HEK293 (cell line): ENCODE results near the gene ZNF467.
A peak's percentile ranks its signal among the peaks of the same experiment; 100 is the strongest.

Experiments
- CTCF ChIA-PET: fragments of 350-600 bp; formaldehyde crosslinking; extraction: SDS; loops from one replicate; lab custom pipeline; 2021; ENCODE audit warnings: antibody characterized with exemption; lab: Yijun Ruan, JAX
- POLR2A ChIA-PET: fragments of 300-600 bp; formaldehyde crosslinking; extraction: SDS; loops from one replicate; lab custom pipeline; 2020; ENCODE audit warnings: antibody characterized with exemption, inconsistent platforms; lab: Yijun Ruan, JAX
- H3K27ac ChIP-seq: fragments of 200-500 bp; sonication (Bioruptor generic); 2 replicates; pipeline ENCODE4 v1.5.1; 2014; ENCODE audit warnings: low read depth, low read length, control low read depth, inconsistent platforms; ENCODE audit errors: extremely low read depth
- H3K36me3 ChIP-seq, 2 experiments: fragments of 200-500 bp in 1 of 2; sonication (Bioruptor generic) in 1 of 2; 1 replicate in 1 of 2; 2 replicates in 1 of 2; pipeline ENCODE4 v1.5.1; 2014 to 2017; ENCODE audit warnings: inconsistent platforms in 2 of 2, low read length in 2 of 2; ENCODE audit not compliant: control insufficient read depth in 2 of 2, insufficient read depth in 1 of 2
- H3K4me1 ChIP-seq: fragments of 200-500 bp; sonication (Bioruptor generic); 2 replicates; pipeline ENCODE4 v1.5.1; 2014; ENCODE audit warnings: mild to moderate bottlenecking, low read length, inconsistent platforms; ENCODE audit not compliant: control insufficient read depth, insufficient read depth
- H3K4me3 ChIP-seq: 2 replicates; pipeline ENCODE4 v1.5.1; 2011; ENCODE audit warnings: low read depth, mild to moderate bottlenecking, control low read depth, low read length, moderate library complexity
- H3K9me3 ChIP-seq: fragments of 200-500 bp; sonication (Bioruptor generic); 2 replicates; pipeline ENCODE4 v1.5.1; 2014; ENCODE audit warnings: low read depth, low read length, inconsistent platforms; ENCODE audit not compliant: control insufficient read depth, insufficient read depth
- KLF9 ChIP-seq: fragments of 450-650 bp; formaldehyde crosslinking; IDR thresholded peaks from 2 replicates; pipeline ENCODE4 v1.5.1; 2016; ENCODE audit warnings: missing biosample characterization, missing genetic modification characterization, low read depth
- SALL2 ChIP-seq: fragments of 450-650 bp; formaldehyde crosslinking; IDR thresholded peaks from 2 replicates; pipeline ENCODE4 v1.5.0; 2017; ENCODE audit warnings: missing biosample characterization, mild to moderate bottlenecking, missing genetic modification characterization, borderline replicate concordance
- SETDB1 ChIP-seq: IDR thresholded peaks from one replicate; pipeline ENCODE4 v1.6.1; 2017; ENCODE audit warnings: mild to moderate bottlenecking, low read length, moderate library complexity, mixed read lengths; ENCODE audit not compliant: insufficient read length
- SP3 ChIP-seq: fragments of 450-650 bp; formaldehyde crosslinking; IDR thresholded peaks from 2 replicates; pipeline ENCODE4 v1.5.1; 2016; ENCODE audit warnings: missing biosample characterization, missing genetic modification characterization
- TCF7L2 ChIP-seq: IDR thresholded peaks from 2 replicates; pipeline ENCODE4 v1.6.1; 2011; ENCODE audit warnings: low read depth, mild to moderate bottlenecking, inconsistent platforms, low read length, moderate library complexity, borderline replicate concordance
- TRIM28 ChIP-seq: IDR thresholded peaks from 2 replicates; pipeline ENCODE4 v1.6.1; 2011; ENCODE audit warnings: low read length, control low read depth, borderline replicate concordance
- ZBTB48 ChIP-seq: fragments of 450-650 bp; formaldehyde crosslinking; IDR thresholded peaks from 2 replicates; pipeline ENCODE4 v1.5.1; 2016; ENCODE audit warnings: missing biosample characterization, missing genetic modification characterization
- ZFP3 ChIP-seq: fragments of 450-650 bp; formaldehyde crosslinking; IDR thresholded peaks from 2 replicates; pipeline ENCODE4 v1.5.1; 2016; ENCODE audit warnings: low read depth, missing biosample characterization, missing genetic modification characterization
- ZNF10 ChIP-seq: fragments of 450-650 bp; formaldehyde crosslinking; IDR thresholded peaks from 2 replicates; pipeline ENCODE4 v1.5.1; 2017; ENCODE audit warnings: missing biosample characterization, missing genetic modification characterization
- ZNF239 ChIP-seq: fragments of 450-650 bp; formaldehyde crosslinking; IDR thresholded peaks from 2 replicates; pipeline ENCODE4 v1.5.1; 2016; ENCODE audit warnings: missing biosample characterization, missing genetic modification characterization
- ZNF404 ChIP-seq: fragments of 450-650 bp; formaldehyde crosslinking; IDR thresholded peaks from 2 replicates; pipeline ENCODE4 v1.5.1; 2017; ENCODE audit warnings: missing biosample characterization, missing genetic modification characterization
- ZNF423 ChIP-seq: fragments of 450-650 bp; formaldehyde crosslinking; IDR thresholded peaks from 2 replicates; pipeline ENCODE4 v1.5.1; 2016; ENCODE audit warnings: missing biosample characterization, missing genetic modification characterization
- ZNF514 ChIP-seq: fragments of 450-650 bp; formaldehyde crosslinking; IDR thresholded peaks from 2 replicates; pipeline ENCODE4 v1.5.1; 2016; ENCODE audit warnings: missing biosample characterization, missing genetic modification characterization
- ZNF544 ChIP-seq: fragments of 450-650 bp; formaldehyde crosslinking; IDR thresholded peaks from 2 replicates; pipeline ENCODE4 v1.5.0; 2017; ENCODE audit warnings: missing biosample characterization, missing genetic modification characterization
- ZSCAN23 ChIP-seq: fragments of 450-650 bp; formaldehyde crosslinking; IDR thresholded peaks from 2 replicates; pipeline ENCODE4 v1.5.1; 2016; ENCODE audit warnings: missing biosample characterization, missing genetic modification characterization
- TF ChIP-seq, protein P1 (sequence below): fragments of 450-650 bp; formaldehyde crosslinking; IDR thresholded peaks from 2 replicates; pipeline ENCODE4 v1.5.1; 2017; ENCODE audit warnings: missing biosample characterization, missing genetic modification characterization
- TF ChIP-seq, protein P2 (sequence below): fragments of 450-650 bp; formaldehyde crosslinking; IDR thresholded peaks from 2 replicates; pipeline ENCODE4 v1.5.0; 2017; ENCODE audit warnings: missing biosample characterization, missing genetic modification characterization, borderline replicate concordance

ZNF467 gene

DNA sequence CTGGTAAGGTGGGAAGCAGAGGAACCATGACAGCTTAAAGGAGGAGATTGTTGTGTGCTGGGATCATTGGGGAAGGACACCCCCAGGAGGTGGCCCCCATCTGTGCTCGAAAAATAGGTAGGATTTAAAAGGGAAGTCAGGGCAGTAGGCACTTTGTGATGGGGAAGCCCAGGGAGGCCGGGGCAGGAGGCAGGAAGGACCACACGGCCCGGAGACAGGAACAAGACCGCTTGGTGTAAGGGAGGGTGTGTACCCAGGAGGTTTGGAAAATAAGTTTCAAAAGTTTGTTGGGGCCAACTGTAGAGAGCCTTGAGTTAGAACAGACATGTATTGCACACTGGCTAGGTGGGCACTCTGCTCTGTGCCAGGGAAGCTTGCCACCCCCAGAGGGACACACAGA lies 20.7 kb downstream of the ZNF467 start:
- Histone ChIP-seq H3K4me1 (no peaks in the 10 kb centered on the region), H3K36me3 (no peaks in the 10 kb centered on the region), H3K9me3 (no peaks in the 10 kb centered on the region), H3K4me3 (no peak overlapping the region), H3K27ac (no peak overlapping the region)
- TF ChIP-seq, protein P1, sequence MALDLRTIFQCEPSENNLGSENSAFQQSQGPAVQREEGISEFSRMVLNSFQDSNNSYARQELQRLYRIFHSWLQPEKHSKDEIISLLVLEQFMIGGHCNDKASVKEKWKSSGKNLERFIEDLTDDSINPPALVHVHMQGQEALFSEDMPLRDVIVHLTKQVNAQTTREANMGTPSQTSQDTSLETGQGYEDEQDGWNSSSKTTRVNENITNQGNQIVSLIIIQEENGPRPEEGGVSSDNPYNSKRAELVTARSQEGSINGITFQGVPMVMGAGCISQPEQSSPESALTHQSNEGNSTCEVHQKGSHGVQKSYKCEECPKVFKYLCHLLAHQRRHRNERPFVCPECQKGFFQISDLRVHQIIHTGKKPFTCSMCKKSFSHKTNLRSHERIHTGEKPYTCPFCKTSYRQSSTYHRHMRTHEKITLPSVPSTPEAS: no peak
- TF ChIP-seq ZNF10 (no peak), TCF7L2 (no peak)
- CTCF ChIA-PET: interaction anchor here (0.6 to 3.5 kb wide), 7 partner anchors 10 to 1279 kb away, joined by 3 to 25 read pairs (median 4); no protein-coding TSS in a partner anchor
- POLR2A ChIA-PET: no interaction called here

DNA sequence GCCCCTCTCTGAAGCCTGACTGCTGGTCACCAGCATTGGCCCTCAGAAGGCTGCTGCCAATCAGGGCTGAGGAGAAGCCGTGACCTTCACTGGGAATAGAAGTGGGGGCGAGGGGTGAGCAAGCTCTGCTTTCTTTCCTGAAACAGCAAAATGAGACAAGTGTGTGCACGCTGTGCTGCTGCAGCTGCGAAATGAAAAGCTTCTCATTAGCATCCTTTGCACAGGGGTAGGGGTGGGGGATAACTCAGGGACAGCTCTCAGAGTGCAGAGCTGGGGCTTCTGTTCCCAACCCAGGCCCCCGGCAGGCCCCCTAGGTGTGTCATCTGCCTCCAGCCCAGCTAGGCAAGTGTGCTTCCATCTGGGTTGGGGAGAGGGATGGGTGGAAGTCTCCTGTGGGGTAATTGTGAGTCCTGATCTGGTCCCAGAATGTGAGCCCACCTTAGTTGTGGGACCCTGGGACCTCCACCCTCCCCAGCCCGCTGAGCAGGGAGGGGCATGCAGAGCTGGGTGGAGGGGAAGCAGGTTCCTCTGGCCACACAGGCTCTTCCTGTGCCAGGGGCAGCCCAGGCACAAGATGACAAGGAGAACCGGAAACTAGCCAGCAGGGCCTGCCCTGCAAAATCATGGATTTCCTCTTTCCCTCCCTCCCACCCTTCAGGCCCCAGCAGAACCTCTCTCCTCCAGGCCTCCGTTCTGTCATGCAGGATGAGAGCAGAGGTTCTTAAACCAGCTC lies 22.2 kb downstream of the ZNF467 start:
- ChIA-PET CTCF (interaction anchor here (0.5 to 3.5 kb wide), 5 partner anchors 9 to 344 kb away, joined by 3 to 25 read pairs (median 6); no protein-coding TSS in a partner anchor), POLR2A (interaction anchor here (0.9 kb wide), 1 partner anchor 21 kb away, joined by 3 read pairs; no protein-coding TSS in a partner anchor)
- no peak for TF ChIP-seq ZNF404 (tag by site-specific recombination)
- TF ChIP-seq, protein P2, sequence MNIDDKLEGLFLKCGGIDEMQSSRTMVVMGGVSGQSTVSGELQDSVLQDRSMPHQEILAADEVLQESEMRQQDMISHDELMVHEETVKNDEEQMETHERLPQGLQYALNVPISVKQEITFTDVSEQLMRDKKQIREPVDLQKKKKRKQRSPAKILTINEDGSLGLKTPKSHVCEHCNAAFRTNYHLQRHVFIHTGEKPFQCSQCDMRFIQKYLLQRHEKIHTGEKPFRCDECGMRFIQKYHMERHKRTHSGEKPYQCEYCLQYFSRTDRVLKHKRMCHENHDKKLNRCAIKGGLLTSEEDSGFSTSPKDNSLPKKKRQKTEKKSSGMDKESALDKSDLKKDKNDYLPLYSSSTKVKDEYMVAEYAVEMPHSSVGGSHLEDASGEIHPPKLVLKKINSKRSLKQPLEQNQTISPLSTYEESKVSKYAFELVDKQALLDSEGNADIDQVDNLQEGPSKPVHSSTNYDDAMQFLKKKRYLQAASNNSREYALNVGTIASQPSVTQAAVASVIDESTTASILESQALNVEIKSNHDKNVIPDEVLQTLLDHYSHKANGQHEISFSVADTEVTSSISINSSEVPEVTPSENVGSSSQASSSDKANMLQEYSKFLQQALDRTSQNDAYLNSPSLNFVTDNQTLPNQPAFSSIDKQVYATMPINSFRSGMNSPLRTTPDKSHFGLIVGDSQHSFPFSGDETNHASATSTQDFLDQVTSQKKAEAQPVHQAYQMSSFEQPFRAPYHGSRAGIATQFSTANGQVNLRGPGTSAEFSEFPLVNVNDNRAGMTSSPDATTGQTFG (tag by site-specific recombination): no peak
- TF ChIP-seq ZSCAN23 (tag by site-specific recombination): no peak
- Histone ChIP-seq H3K9me3 (no peaks in the 10 kb centered on the region), H3K27ac (no peak overlapping the region), H3K36me3 (no peaks in the 10 kb centered on the region), H3K4me1 (no peaks in the 10 kb centered on the region), H3K4me3 (no peak overlapping the region)

DNA sequence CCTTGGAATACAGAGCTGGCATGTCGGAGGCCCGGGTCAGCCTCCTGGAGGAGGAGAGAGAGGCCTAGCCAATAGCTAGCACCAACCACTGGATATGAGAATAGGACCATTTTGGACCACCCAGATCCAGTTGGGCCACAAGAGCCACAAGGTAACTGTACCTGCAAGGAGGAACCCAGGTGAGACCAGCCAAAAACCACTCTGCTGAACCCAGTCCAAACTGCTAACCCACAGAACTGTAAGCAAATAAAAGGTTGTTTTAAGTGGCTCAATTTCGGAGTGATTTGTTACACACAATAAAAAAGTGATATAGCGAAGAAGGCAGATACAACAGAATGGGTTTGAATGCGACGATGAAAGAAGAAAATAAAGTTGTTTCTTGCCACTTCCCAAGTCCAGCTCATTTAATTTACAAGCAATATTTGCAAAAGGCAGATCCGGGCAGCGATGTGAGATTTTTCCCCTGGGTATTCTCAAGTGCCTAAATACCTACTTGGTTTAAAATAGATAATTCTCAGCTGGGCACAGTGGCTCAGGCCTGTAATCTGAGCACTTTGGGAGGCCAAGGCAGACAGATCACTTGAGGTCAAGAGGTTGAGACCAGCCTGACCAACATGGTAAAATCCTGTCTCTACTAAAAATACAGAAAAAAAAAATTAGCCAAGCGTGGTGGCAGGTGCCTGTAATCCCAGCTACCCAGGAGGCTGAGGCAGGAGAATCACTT lies 23.1 kb downstream of the ZNF467 start:
- ChIA-PET POLR2A (interaction anchor here (0.9 kb wide), 1 partner anchor 22 kb away, joined by 3 read pairs; no protein-coding TSS in a partner anchor), CTCF (interaction anchor here (3.4 to 3.5 kb wide), 2 partner anchors 8 to 87 kb away, joined by 22 to 25 read pairs; no protein-coding TSS in a partner anchor)
- Histone ChIP-seq H3K36me3 (no peaks in the 10 kb centered on the region), H3K27ac (no peak overlapping the region), H3K4me1 (no peaks in the 10 kb centered on the region), H3K9me3 (no peaks in the 10 kb centered on the region), H3K4me3 (no peak overlapping the region)
- TF ChIP-seq TRIM28 (peak; percentile 66; the same call in 1 of the 2 replicates), SP3 (tag by site-specific recombination) (no peak), ZNF514 (no peak), ZFP3 (tag by site-specific recombination) (no peak), KLF9 (tag by site-specific recombination) (no peak), ZNF239 (tag by site-specific recombination) (no peak), ZBTB48 (no peak), SALL2 (tag by site-specific recombination) (no peak), SETDB1 (peak; percentile 63), ZNF423 (tag by site-specific recombination) (no peak), ZNF544 (tag by site-specific recombination) (no peak)
- TF ChIP-seq, all 188 proteins: peak for 2
